Measurements from ENCODE around the gene FLT3. TPM values are rescaled to one million over a fixed set of nuclear protein-coding genes. Genes with fewer than 3 reads are reported as not detected.

The FLT3 gene
- total and polyA plus RNA-seq, 10 donors = 1.0 to 10.1 (median 4.2) TPM

- Histone ChIP-seq H3K36me3 (no peaks in the 10 kb centered on the region), H3K27ac (peak overlapping the region in 7 of 8 donors; percentile 54 to 80 (median 70)), H3K4me3 (peak overlapping the region; percentile 24 to 73 (median 46)), H3K27me3 (replicated peaks in 1 of 7) (peaks cover 3 to 93% (median 65%) of the 10 kb centered on the region in 7 donors), H3K9me3 (no peaks in the 10 kb centered on the region), H3K4me1 (peaks cover 7 to 26% (median 22%) of the 10 kb centered on the region in 6 donors)
- peak; percentile 92 for DNase-seq
- intact Hi-C loops (cut with DNase I; ENCODE audit: low total_unique reads) = loop anchor here (10.0 kb wide), 1 partner anchor 119 kb away; no protein-coding TSS in a partner anchor
- 1 to 3% (median 2%) methylated on average over 29 to 71 of the region's 71 CpGs for WGBS, 5 donors
- TF ChIP-seq POLR2AphosphoS5 (IDR thresholded peaks at IDR 0.05) = peak in 2 of 3 donors; percentile 3 to 36
- TF ChIP-seq POLR2A (IDR thresholded peaks at IDR 0.05) = no peak
- peak; percentile 38 to 94 (median 82) for TF ChIP-seq CTCF (IDR thresholded peaks at IDR 0.05 in 8 of 11, conservative IDR thresholded peaks at IDR 0.05 in 3 of 11)
Measured at GRCh38 chr13:27953676-27954405, 146.5 kb downstream of the FLT3 start.

Small RNA genes lying within 50 kb of the gene (small RNA-seq; reads per million reads assigned to genes)
- gene RN7SL272P = 0 reads per million in 4 donors

Other genes with a start within 250 kb of the FLT3 start
- gene PDX1, start 180.6 kb downstream of the FLT3 start, total RNA-seq = not detected
- not detected for gene PDX1, start 180.6 kb downstream of the FLT3 start, polyA plus RNA-seq
- gene CDX2, start 131.3 kb downstream of the FLT3 start, total RNA-seq = not detected
- gene CDX2, start 131.3 kb downstream of the FLT3 start, polyA plus RNA-seq = under 1 TPM in 2 of 3 donors, not detected in 1; 0.02 to 0.03 TPM
- gene URAD, start 111.9 kb downstream of the FLT3 start, total RNA-seq = 1 to 10 TPM in 1 of 7 donors, not detected in 6; 1.3 TPM
- under 1 TPM in 1 of 3 donors, not detected in 2; 0.20 TPM for gene URAD, start 111.9 kb downstream of the FLT3 start, polyA plus RNA-seq
- gene PAN3, start 38.0 kb upstream of the FLT3 start, total RNA-seq = 10 to 100 TPM; 56.5 to 85.8 (median 78.0) TPM
- gene PAN3, start 38.0 kb upstream of the FLT3 start, polyA plus RNA-seq = 10 to 100 TPM; 18.4 to 30.2 (median 23.5) TPM